ENCODE data around the gene SUSD1.

DNA sequence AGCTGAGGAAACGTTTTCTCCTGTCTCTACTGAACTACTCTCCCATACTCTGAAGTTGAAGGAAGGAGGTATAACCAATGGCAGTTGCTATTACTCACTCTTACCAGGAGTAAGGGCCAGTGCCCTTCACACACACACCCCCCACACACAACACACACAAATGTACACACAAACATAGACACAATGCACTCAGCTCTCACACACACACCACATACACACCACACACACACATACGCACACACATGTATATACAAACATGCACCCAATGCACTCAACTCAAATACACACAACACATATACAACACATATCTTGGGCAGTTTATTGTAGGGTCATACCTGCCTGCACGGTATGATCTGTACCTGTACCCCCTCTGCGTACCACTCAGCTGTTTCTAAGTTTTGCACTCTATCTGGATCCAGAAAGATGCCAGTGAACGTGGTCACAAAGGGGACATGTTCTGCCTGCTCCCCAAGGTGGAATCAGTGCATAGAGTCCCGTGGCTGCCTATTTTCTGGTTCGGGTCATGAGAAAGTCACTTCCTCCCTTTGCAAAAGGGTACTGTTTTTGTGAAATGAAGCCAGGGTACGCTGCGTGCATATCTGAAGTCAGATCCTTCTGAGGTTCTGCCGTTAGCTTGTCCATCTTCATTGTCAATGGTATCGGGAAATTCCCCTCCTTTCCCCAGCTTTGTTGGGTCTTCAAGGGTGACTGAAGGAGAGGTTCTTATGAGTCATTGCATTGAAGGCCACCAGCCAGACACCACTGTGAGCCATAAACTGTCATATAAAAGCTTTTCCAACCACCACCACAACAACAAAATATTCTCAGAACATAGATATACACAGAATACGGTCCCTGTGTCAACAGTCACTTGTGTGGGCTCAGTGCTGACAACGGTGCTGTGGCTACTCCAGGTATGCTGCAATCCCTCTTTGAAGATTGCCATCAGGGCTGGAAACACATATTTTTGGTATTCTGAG lies 146.6 kb downstream of the SUSD1 start:
- TF ChIP-seq CTCF (IDR thresholded peaks at IDR 0.05) (no peak), POLR2A (IDR thresholded peaks at IDR 0.05) (no peak)

Measured in lower leg skin (tissue), 3 donors.